Endothelial cell of umbilical vein (primary cell): ENCODE data around the gene GFER. TPM values are rescaled to one million over a fixed set of nuclear protein-coding genes. Genes with fewer than 3 reads are reported as not detected.
"Not testable (repeated sequence)": the region's sequence is repeated elsewhere in the genome, so short reads cannot be mapped to it uniquely, and the experiment has no call there.

Experiments used
- BruUV-seq: library from RNA; stranded (reverse); fragments of 400-500 nt; replicated peaks from 2 replicates; lab custom pipeline; 2021; lab: Mats Ljungman, UMichigan
- CTCF ChIA-PET: fragments of 300-600, 350-600 bp; sonication (Branson Sonifier 250); formaldehyde crosslinking; loops from one replicate; lab custom pipeline; 2021; ENCODE audit warnings: antibody characterized with exemption, inconsistent platforms; lab: Charles Lee
- POLR2A ChIA-PET: fragments of 300-600, 350-600 bp; sonication (Branson Sonifier 250); formaldehyde crosslinking; loops from one replicate; lab custom pipeline; 2021; ENCODE audit warnings: antibody characterized with exemption, inconsistent platforms; lab: Charles Lee
- DNase-seq: peaks from one replicate; pipeline ENCODE4 v3.0.0-alpha.2; 2011; ENCODE audit warnings: low read depth, low spot score
- FAIRE-seq: peaks from 2 replicates; lab custom pipeline; 2011; peaks lifted over from hg19 to GRCh38; lab: Jason Lieb, UNC
- H2AFZ ChIP-seq: 2 replicates; pipeline ENCODE4 v1.6.0; 2012; ENCODE audit warnings: low read depth, low read length, control low read depth, inconsistent platforms
- H3K27ac ChIP-seq: 2 replicates; pipeline ENCODE4 v1.5.1; 2011; ENCODE audit warnings: low read depth, mild to moderate bottlenecking, control low read depth, low read length, moderate library complexity; ENCODE audit not compliant: insufficient read depth
- H3K27me3 ChIP-seq, 2 experiments: 2 replicates each; pipeline versions ENCODE4 v1.6.0 to v1.6.1; 2011; ENCODE audit warnings: low read length in 2 of 2, mixed read lengths in 1 of 2; ENCODE audit not compliant: control insufficient read depth in 2 of 2, insufficient read depth in 2 of 2
- H3K36me3 ChIP-seq, 2 experiments: 2 replicates in 1 of 2; 3 replicates in 1 of 2; pipeline ENCODE4 v1.5.1; 2011; ENCODE audit warnings: low read length in 2 of 2, mild to moderate bottlenecking in 1 of 2, moderate library complexity in 1 of 2; ENCODE audit not compliant: control insufficient read depth in 2 of 2, insufficient read depth in 2 of 2; ENCODE audit errors: extremely low read depth in 1 of 2
- H3K4me1 ChIP-seq: 3 replicates; pipeline ENCODE4 v1.5.1; 2011; ENCODE audit warnings: mild to moderate bottlenecking, low read length; ENCODE audit not compliant: control insufficient read depth, insufficient read depth; ENCODE audit errors: extremely low read depth
- H3K4me2 ChIP-seq: 2 replicates; pipeline ENCODE4 v1.6.1; 2011; ENCODE audit warnings: low read length, control low read depth, mixed read lengths; ENCODE audit not compliant: insufficient read depth
- H3K4me3 ChIP-seq, 3 experiments: fragments of 200-600 bp in 1 of 3; sonication (generic), shearing (Covaris generic) in 1 of 3; replicated peaks in 1 of 3; 2 replicates each; pipeline ENCODE4 v1.5.1; 2011 to 2016; ENCODE audit warnings: control low read depth in 3 of 3, low read length in 3 of 3, mild to moderate bottlenecking in 2 of 3, inconsistent platforms in 1 of 3, low read depth in 1 of 3, moderate library complexity in 1 of 3; ENCODE audit not compliant: insufficient read depth in 1 of 3
- H3K79me2 ChIP-seq: 2 replicates; pipeline ENCODE4 v1.6.0; 2012; ENCODE audit warnings: low read length, inconsistent platforms; ENCODE audit not compliant: control insufficient read depth, insufficient read depth
- H3K9ac ChIP-seq: replicated peaks from 2 replicates; pipeline ENCODE3; 2011; ENCODE audit warnings: low read length, control low read depth; ENCODE audit not compliant: insufficient read depth; ENCODE audit errors: extremely low read depth
- H3K9me1 ChIP-seq: replicated peaks from 3 replicates; pipeline ENCODE4 v1.6.0; 2011; ENCODE audit warnings: mild to moderate bottlenecking, low read length; ENCODE audit not compliant: control insufficient read depth, insufficient read depth; ENCODE audit errors: extremely low read depth
- H3K9me3 ChIP-seq: replicated peaks from 2 replicates; pipeline ENCODE4 v1.5.1; 2012; ENCODE audit warnings: low read length, inconsistent platforms; ENCODE audit not compliant: control insufficient read depth, insufficient read depth
- H4K20me1 ChIP-seq: replicated peaks from 2 replicates; pipeline ENCODE3; 2011; ENCODE audit warnings: mild to moderate bottlenecking, low read length; ENCODE audit not compliant: control insufficient read depth, insufficient read depth; ENCODE audit errors: extremely low read depth
- CTCF ChIP-seq, 2 donors: IDR thresholded peaks; 1 replicate in 1 of 2; 2 replicates in 1 of 2; pipeline ENCODE4 v1.5.1; 2011; ENCODE audit warnings: low read length in 2 of 2, mild to moderate bottlenecking in 2 of 2, moderate library complexity in 2 of 2, control low read depth in 1 of 2, inconsistent platforms in 1 of 2, low read depth in 1 of 2; ENCODE audit not compliant: insufficient read depth in 1 of 2; ENCODE audit errors: extremely low read depth in 1 of 2
- EZH2 ChIP-seq: IDR thresholded peaks from 2 replicates; pipeline ENCODE4 v1.6.1; 2012; ENCODE audit warnings: borderline replicate concordance, low read depth, mild to moderate bottlenecking, moderate library complexity, low read length, inconsistent platforms; ENCODE audit not compliant: severe bottlenecking
- FOS ChIP-seq: IDR thresholded peaks from 2 replicates; pipeline ENCODE4 v1.6.1; 2011; ENCODE audit warnings: mild to moderate bottlenecking, low read length, moderate library complexity, borderline replicate concordance; ENCODE audit not compliant: insufficient read depth
- GATA2 ChIP-seq: IDR thresholded peaks from 2 replicates; pipeline ENCODE4 v1.7.0; 2011; ENCODE audit warnings: low read depth, mild to moderate bottlenecking, moderate library complexity, mixed read lengths, low read length; ENCODE audit not compliant: insufficient read length, insufficient read depth
- JUN ChIP-seq: IDR thresholded peaks from 2 replicates; pipeline ENCODE4 v1.6.1; 2011; ENCODE audit warnings: borderline replicate concordance, low read depth; ENCODE audit not compliant: insufficient read length, insufficient read depth
- MAX ChIP-seq: IDR thresholded peaks from 2 replicates; pipeline ENCODE4 v1.6.1; 2011; ENCODE audit not compliant: insufficient read depth, insufficient read length
- MYC ChIP-seq: IDR thresholded peaks from one replicate; pipeline ENCODE4 v1.6.1; 2011; ENCODE audit warnings: mild to moderate bottlenecking, low read depth, low read length
- POLR2A ChIP-seq: IDR thresholded peaks from 2 replicates; pipeline ENCODE4 v1.6.1; 2012; ENCODE audit warnings: low read depth, mild to moderate bottlenecking, control low read depth, low read length
- POLR2AphosphoS5 ChIP-seq: IDR thresholded peaks from 2 replicates; pipeline ENCODE4 v1.6.1; 2012; ENCODE audit warnings: low read depth, mild to moderate bottlenecking, control low read depth, low read length, moderate library complexity; ENCODE audit not compliant: insufficient read depth
- dilution Hi-C: fragments of 300-500 bp; cut with MboI; formaldehyde crosslinking; loops from one replicate; pipeline ENCODE4 v1.15.0; 2019; ENCODE audit warnings: low sequenced_read_pairs; ENCODE audit not compliant: extremely low pct_ligation_motif_present
- intact Hi-C: fragments of 100-400 bp; cut with micrococcal nuclease; formaldehyde crosslinking; loops from one replicate; pipeline ENCODE4 v1.10.0; 2022
- polyA plus RNA-seq, 4 experiments: library from polyadenylated mRNA; depleted of rRNA in 3 of 4; stranded (reverse) in 3 of 4; unstranded in 1 of 4; fragments of >200 nt; gene quantifications; 2 replicates each; pipeline versions ENCODE4 v1.2.1 to v1.2.3, GENCODE V29; 2011 to 2012; ENCODE audit warnings: missing spikeins in 1 of 4
- total RNA-seq: library from RNA; stranded (reverse); gene quantifications from 2 replicates; pipeline ENCODE4 v1.2.3, GENCODE V29; 2021

GFER gene
- total and polyA plus RNA-seq, 2 donors (not counting 3 experiments of a cell fraction or from before 2014, with no cell fraction given) = 13.7 to 29.9 TPM

- intact Hi-C loops = loop anchor here (1.0 kb wide), 1 partner anchor 13 kb away; the partner anchor contains the start of genes NTHL1 and TSC2
These were observed 50.1 kb downstream of the GFER start for GRCh38 chr16:2033909-2034695.

GRCh38 chr16:2034696-2035430 is 50.9 kb downstream of the GFER start:
- H3K4me3 ChIP-seq = no peak overlapping the region
- peaks cover 49% of the 10 kb centered on the region for H3K4me1 ChIP-seq
- H3K27me3 ChIP-seq = no peaks in the 10 kb centered on the region
- H3K4me2 ChIP-seq = no peak overlapping the region
- H2AFZ ChIP-seq = no peak overlapping the region
- no peak for DNase-seq
- ChIA-PET POLR2A (no interaction called here), CTCF (interaction anchor here (1.0 to 1.7 kb wide), 3 partner anchors 12 to 106 kb away, joined by 3 to 6 read pairs (median 3); partner anchors contain the start of genes NTHL1 and TSC2)
- H4K20me1 ChIP-seq = no peaks in the 10 kb centered on the region
- no peak for FAIRE-seq
- H3K9me1 ChIP-seq = no peaks in the 10 kb centered on the region
- no peak overlapping the region for H3K27ac ChIP-seq
- TF ChIP-seq GATA2 = no peak
- no peak for TF ChIP-seq POLR2AphosphoS5
- TF ChIP-seq EZH2 = no peak
- TF ChIP-seq MYC = no peak
- TF ChIP-seq JUN = no peak
- TF ChIP-seq FOS = no peak
- no peak for TF ChIP-seq POLR2A
- TF ChIP-seq CTCF (IDR thresholded peaks at IDR 0.05; ENCODE audit: extremely low read depth in 1 of 2, insufficient read depth in 1 of 2, low read depth in 1 of 2, low read length in 2 of 2) = no peak
- TF ChIP-seq MAX = no peak
- no peaks in the 10 kb centered on the region for H3K9me3 ChIP-seq
- BruUV-seq = no TSS peak
- no peak overlapping the region for H3K9ac ChIP-seq
- H3K79me2 ChIP-seq = peaks cover 10% of the 10 kb centered on the region
- intact Hi-C loops (no loop called here), dilution Hi-C loops (loop anchor here (25.0 kb wide), 1 partner anchor 127 kb away; the partner anchor contains the start of gene TRAF7)
- H3K36me3 ChIP-seq = peaks cover 0 to 10% of the 10 kb centered on the region in 2 experiments

More at GRCh38 chr16:2033909-2034695, 50.1 kb downstream of the GFER start:
- dilution Hi-C loops = loop anchor here (25.0 kb wide), 1 partner anchor 128 kb away; the partner anchor contains the start of gene TRAF7
- ChIA-PET POLR2A (interaction anchor here (1.2 kb wide), 1 partner anchor 121 kb away, joined by 4 read pairs; the partner anchor contains the start of gene TRAF7), CTCF (interaction anchor here (1.6 to 3.6 kb wide), 4 partner anchors 10 to 22 kb away, joined by 4 to 21 read pairs (median 16); partner anchors contain the start of genes NTHL1 and TSC2)
- not testable (repeated sequence) for H3K36me3 ChIP-seq, H4K20me1 ChIP-seq, FAIRE-seq, BruUV-seq, DNase-seq, H3K9me1 ChIP-seq, H3K27me3 ChIP-seq, H3K9me3 ChIP-seq
- Histone ChIP-seq H3K4me3 (peak overlapping the region in 1 of 3 experiments; percentile 15), H2AFZ (peak overlapping the region; percentile 25), H3K27ac (peak overlapping the region; percentile 77), H3K4me2 (peak overlapping the region; percentile 9), H3K79me2 (peaks cover 10% of the 10 kb centered on the region), H3K9ac (peak overlapping the region; percentile 21), H3K4me1 (peaks cover 49% of the 10 kb centered on the region)
- peak; percentile 10 for TF ChIP-seq POLR2AphosphoS5
- TF ChIP-seq MYC = peak; percentile 12
